ENCODE data around the gene DAP3. TPM values are rescaled to one million over a fixed set of nuclear protein-coding genes. Genes with fewer than 3 reads are reported as not detected.
"Not testable (repeated sequence)": the region's sequence is repeated elsewhere in the genome, so short reads cannot be mapped to it uniquely, and the experiment has no call there.

The DAP3 gene
- total RNA-seq, 1 experiment from 2014 or later: 226 TPM

- Mint-ChIP-seq H3K9me3 (ENCODE audit: unreplicated experiment) (peaks cover 5% of the 10 kb centered on the region), H3K4me1 (ENCODE audit: insufficient read depth, unreplicated experiment) (peaks cover 20% of the 10 kb centered on the region), H3K27me3 (ENCODE audit: insufficient read depth, unreplicated experiment) (no peaks in the 10 kb centered on the region), H3K4me3 (ENCODE audit: unreplicated experiment) (no peak overlapping the region), H3K27ac (ENCODE audit: low read depth, unreplicated experiment) (no peak overlapping the region), H3K36me3 (ENCODE audit: insufficient read depth, unreplicated experiment) (peaks cover 27% of the 10 kb centered on the region)
- POLR2A ChIA-PET: interaction anchor here (0.6 to 1.9 kb wide), 4 partner anchors 9 to 54 kb away, joined by 3 to 7 read pairs (median 4); no protein-coding TSS in a partner anchor
- intact Hi-C loops (cut with micrococcal nuclease): no loop called here
- DNase-seq (ENCODE audit: unreplicated experiment): peak; percentile 56
- no peak for TF ChIP-seq CTCF (IDR thresholded peaks at IDR 0.05; ENCODE audit: unreplicated experiment)
- no TSS peak for BruUV-seq (replicated peaks)
- CTCF ChIA-PET: interaction anchor here (0.6 to 1.7 kb wide), 3 partner anchors 12 to 114 kb away, joined by 3 to 4 read pairs (median 3); no protein-coding TSS in a partner anchor
Measured at GRCh38 chr1:155706139-155706538, 17.2 kb downstream of the DAP3 start.

GRCh38 chr1:155709391-155709790 lies 20.5 kb downstream of the DAP3 start:
- DNase-seq (ENCODE audit: unreplicated experiment): no peak
- TF ChIP-seq CTCF (IDR thresholded peaks at IDR 0.05; ENCODE audit: unreplicated experiment): no peak
- Mint-ChIP-seq H3K27ac (ENCODE audit: low read depth, unreplicated experiment) (no peak overlapping the region), H3K36me3 (ENCODE audit: insufficient read depth, unreplicated experiment) (peaks cover 56% of the 10 kb centered on the region), H3K4me1 (ENCODE audit: insufficient read depth, unreplicated experiment) (peaks cover 9% of the 10 kb centered on the region), H3K9me3 (ENCODE audit: unreplicated experiment) (peaks cover 5% of the 10 kb centered on the region), H3K4me3 (ENCODE audit: unreplicated experiment) (no peak overlapping the region), H3K27me3 (ENCODE audit: insufficient read depth, unreplicated experiment) (no peaks in the 10 kb centered on the region)
- ChIA-PET CTCF (interaction anchor here (0.6 to 1.7 kb wide), 4 partner anchors 13 to 248 kb away, joined by 3 to 4 read pairs (median 3); no protein-coding TSS in a partner anchor), POLR2A (interaction anchor here (0.7 to 1.2 kb wide), 3 partner anchors 16 to 271 kb away, joined by 3 to 4 read pairs (median 3); partner anchors contain the start of gene ASH1L)
- no TSS peak for BruUV-seq (replicated peaks)
- intact Hi-C loops (cut with micrococcal nuclease): no loop called here

- intact Hi-C loops (cut with micrococcal nuclease); H3K9me3 Mint-ChIP-seq (ENCODE audit: unreplicated experiment); H3K4me1 Mint-ChIP-seq (ENCODE audit: insufficient read depth, unreplicated experiment); H3K4me3 Mint-ChIP-seq (ENCODE audit: unreplicated experiment); H3K27ac Mint-ChIP-seq (ENCODE audit: low read depth, unreplicated experiment); POLR2A ChIA-PET; H3K27me3 Mint-ChIP-seq (ENCODE audit: insufficient read depth, unreplicated experiment); BruUV-seq (replicated peaks); DNase-seq (ENCODE audit: unreplicated experiment); CTCF ChIA-PET: not testable (repeated sequence)
- peaks cover 73% of the 10 kb centered on the region for H3K36me3 Mint-ChIP-seq (ENCODE audit: insufficient read depth, unreplicated experiment)
Measured at GRCh38 chr1:155711457-155711856, 22.6 kb downstream of the DAP3 start.

- intact Hi-C loops (cut with micrococcal nuclease); BruUV-seq (replicated peaks); H3K27ac Mint-ChIP-seq (ENCODE audit: low read depth, unreplicated experiment); H3K4me1 Mint-ChIP-seq (ENCODE audit: insufficient read depth, unreplicated experiment); H3K27me3 Mint-ChIP-seq (ENCODE audit: insufficient read depth, unreplicated experiment); H3K4me3 Mint-ChIP-seq (ENCODE audit: unreplicated experiment); H3K9me3 Mint-ChIP-seq (ENCODE audit: unreplicated experiment); DNase-seq (ENCODE audit: unreplicated experiment): not testable (repeated sequence)
- CTCF ChIA-PET: interaction anchor here (0.7 to 2.4 kb wide), 8 partner anchors 10 to 419 kb away, joined by 3 to 9 read pairs (median 4); no protein-coding TSS in a partner anchor
- H3K36me3 Mint-ChIP-seq (ENCODE audit: insufficient read depth, unreplicated experiment): peaks cover 77% of the 10 kb centered on the region
- POLR2A ChIA-PET: interaction anchor here (0.6 to 0.9 kb wide), 4 partner anchors 18 to 592 kb away, joined by 3 read pairs; no protein-coding TSS in a partner anchor
Measured at GRCh38 chr1:155712636-155713035, 23.7 kb downstream of the DAP3 start.

GRCh38 chr1:155713075-155713474 lies 24.2 kb downstream of the DAP3 start:
- H3K4me1 Mint-ChIP-seq (ENCODE audit: insufficient read depth, unreplicated experiment): no peaks in the 10 kb centered on the region
- peaks cover 76% of the 10 kb centered on the region for H3K36me3 Mint-ChIP-seq (ENCODE audit: insufficient read depth, unreplicated experiment)
- POLR2A ChIA-PET: interaction anchor here (0.6 to 0.9 kb wide), 4 partner anchors 19 to 591 kb away, joined by 3 read pairs; no protein-coding TSS in a partner anchor
- TF ChIP-seq CTCF (IDR thresholded peaks at IDR 0.05; ENCODE audit: unreplicated experiment): no peak
- H3K27me3 Mint-ChIP-seq (ENCODE audit: insufficient read depth, unreplicated experiment): no peaks in the 10 kb centered on the region
- H3K4me3 Mint-ChIP-seq (ENCODE audit: unreplicated experiment): no peak overlapping the region
- intact Hi-C loops (cut with micrococcal nuclease): no loop called here
- CTCF ChIA-PET: interaction anchor here (0.6 to 2.4 kb wide), 6 partner anchors 9 to 188 kb away, joined by 3 to 9 read pairs (median 4); no protein-coding TSS in a partner anchor
- BruUV-seq (replicated peaks): no TSS peak
- H3K27ac Mint-ChIP-seq (ENCODE audit: low read depth, unreplicated experiment): no peak overlapping the region
- H3K9me3 Mint-ChIP-seq (ENCODE audit: unreplicated experiment): no peaks in the 10 kb centered on the region
- DNase-seq (ENCODE audit: unreplicated experiment): no peak

- peaks cover 88% of the 10 kb centered on the region for H3K36me3 Mint-ChIP-seq (ENCODE audit: insufficient read depth, unreplicated experiment)
- H3K9me3 Mint-ChIP-seq (ENCODE audit: unreplicated experiment); H3K4me3 Mint-ChIP-seq (ENCODE audit: unreplicated experiment); H3K27ac Mint-ChIP-seq (ENCODE audit: low read depth, unreplicated experiment); POLR2A ChIA-PET; DNase-seq (ENCODE audit: unreplicated experiment); BruUV-seq (replicated peaks); H3K4me1 Mint-ChIP-seq (ENCODE audit: insufficient read depth, unreplicated experiment); H3K27me3 Mint-ChIP-seq (ENCODE audit: insufficient read depth, unreplicated experiment); intact Hi-C loops (cut with micrococcal nuclease): not testable (repeated sequence)
- CTCF ChIA-PET: interaction anchor here (0.6 to 1.4 kb wide), 13 partner anchors 9 to 547 kb away, joined by 3 to 5 read pairs (median 3); no protein-coding TSS in a partner anchor
Measured at GRCh38 chr1:155715056-155715455, 26.2 kb downstream of the DAP3 start.

Data from MCF 10A (cell line).